GM21515 (cell line): ENCODE data around the gene RGL3.
"Not testable (repeated sequence)": the region's sequence is repeated elsewhere in the genome, so short reads cannot be mapped to it uniquely, and the experiment has no call there.

ENCODE experiments used
- ATAC-seq: cut with Tn5 transposase; IDR thresholded peaks from one replicate; pipeline ENCODE4 v1.9.1; 2021; ENCODE audit not compliant: unreplicated experiment

RGL3 gene

DNA sequence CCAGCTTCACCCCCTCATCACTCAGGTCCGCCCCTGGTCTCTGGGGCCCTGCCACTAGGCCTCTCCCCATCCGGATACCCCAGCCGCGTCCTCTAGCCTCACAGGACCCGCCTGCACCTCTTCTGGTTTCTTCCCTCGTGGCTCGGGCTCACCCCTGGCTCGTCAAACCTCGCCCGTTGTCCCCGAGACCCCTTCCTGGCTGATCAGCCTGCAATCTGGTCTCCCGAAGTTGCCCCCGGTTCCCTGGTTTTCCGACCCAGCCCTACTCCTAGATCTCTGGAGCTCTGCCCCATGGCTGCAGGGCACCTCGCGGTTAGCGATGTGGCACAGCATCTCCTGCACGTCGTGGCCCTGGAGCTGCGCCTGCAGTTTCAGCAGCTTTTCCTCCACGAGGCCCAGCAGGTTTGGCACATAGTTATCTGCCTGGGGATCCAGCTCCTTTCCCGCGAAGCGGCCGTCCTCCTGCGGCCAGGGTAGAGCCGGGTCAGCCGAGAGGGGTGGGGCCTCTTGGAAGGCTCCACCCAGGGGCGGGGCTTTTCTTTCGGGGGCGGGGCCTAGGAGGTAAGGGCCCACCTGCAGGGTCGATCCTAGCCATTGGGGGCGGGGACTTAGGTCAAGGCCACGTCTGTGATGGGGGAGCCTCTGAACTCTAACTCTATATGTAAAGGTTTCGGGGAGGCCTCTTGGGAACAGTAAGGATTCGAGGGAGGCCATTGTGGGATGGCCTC is 2.4 kb upstream of the RGL3 start:
- ATAC-seq: no peak

DNA sequence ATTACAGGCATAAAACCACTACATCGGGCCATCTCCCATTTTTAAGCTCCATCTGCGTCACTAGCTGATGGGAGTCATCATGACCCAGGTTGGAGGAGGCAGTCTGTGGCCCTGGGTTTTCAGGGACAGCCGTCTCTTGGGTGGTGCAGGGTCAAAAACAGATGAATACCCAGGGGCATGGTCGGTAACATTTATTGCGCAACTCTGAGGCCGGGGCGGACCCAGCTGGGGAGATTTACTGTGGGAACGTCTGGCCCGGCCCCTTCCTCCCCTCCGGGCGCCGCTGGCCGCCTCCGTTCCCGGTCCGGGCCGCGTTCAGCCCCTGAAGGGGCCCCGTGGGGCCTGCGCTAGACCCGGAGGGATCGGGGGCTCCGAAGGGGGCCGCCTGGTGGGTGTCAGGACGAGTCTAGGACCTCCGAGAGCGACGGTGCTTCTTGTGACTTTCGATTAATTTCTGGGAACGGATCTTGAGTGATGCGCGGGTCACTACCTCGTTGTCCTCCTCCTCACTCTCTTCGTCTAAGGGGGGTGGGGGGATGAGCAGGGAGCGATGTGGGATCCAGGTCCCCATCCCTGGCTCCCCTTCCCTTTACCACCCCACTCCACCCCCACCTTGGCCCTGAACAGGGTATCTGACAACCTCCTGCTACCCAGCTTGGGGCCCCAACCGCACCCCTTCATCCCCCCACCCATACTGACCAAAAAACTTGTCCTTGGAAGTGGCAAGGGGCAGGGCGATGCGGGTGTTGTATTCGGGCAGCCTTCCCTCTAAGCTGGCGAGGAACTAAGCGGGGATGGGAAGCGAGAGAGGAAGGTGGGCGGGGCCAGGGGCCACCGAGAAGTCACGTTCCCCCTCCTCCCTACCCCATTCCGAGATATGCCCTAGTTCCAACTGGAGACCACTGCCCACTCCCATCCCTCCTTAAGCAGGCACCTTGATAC is 1.6 kb upstream of the RGL3 start:
- ATAC-seq: no peak

DNA sequence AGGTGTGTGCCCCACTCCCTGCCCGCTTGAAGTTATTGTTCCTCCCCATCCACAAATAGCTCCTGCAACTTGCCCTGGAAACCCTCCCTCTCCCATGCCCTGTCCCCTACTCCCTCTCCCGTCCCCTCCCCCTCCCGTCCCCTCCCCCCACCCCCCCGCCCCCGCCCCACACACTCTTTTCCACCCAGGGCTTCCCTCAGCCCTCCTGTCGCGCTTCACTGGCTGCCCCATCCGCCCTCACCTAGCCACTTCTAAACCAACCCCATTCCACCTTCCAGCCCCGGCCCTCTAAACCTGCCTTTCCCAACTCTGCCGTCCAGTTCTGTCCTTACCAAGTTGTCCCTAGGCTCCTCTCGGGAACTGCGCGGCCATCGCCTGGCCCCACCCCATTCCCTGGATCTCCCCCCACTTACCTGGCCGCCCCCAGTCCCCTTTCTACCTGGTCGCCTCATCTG is 993 bp downstream of the RGL3 start:
- no peak for ATAC-seq

DNA sequence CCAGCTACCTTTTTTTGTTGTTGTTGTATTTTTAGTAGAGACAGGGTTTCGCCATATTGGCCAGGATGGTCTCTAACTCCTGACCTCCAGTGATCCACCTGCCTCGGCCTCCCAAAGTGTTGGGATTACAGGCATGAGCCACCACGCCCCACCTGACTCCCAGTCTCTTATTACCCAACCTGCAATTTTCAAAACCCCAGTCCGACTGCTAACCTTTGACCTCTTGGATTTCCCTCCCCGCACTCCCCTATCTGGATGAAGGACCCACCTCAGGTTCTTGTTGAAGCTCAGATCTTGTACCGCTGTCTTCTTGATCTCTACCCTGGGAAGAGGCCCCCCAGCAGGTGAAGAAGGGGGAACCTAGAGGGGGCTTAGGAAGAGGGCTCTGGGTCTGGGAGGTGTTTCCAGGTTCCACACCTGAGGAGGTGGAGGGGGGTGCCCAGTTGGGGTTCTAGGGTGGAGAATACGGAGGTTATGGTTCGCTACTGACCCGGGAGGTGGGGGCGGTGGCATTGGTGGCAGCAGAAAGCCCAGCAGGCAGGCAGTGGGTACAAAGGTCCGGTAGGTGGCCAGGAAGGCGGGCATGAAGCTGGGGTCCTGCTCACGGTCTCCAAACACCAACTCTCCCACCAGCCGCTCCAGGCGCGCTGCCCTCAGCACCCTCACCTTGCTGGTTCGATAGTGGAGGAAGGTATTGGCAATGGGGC is 2.6 kb downstream of the RGL3 start:
- ATAC-seq: no peak

DNA sequence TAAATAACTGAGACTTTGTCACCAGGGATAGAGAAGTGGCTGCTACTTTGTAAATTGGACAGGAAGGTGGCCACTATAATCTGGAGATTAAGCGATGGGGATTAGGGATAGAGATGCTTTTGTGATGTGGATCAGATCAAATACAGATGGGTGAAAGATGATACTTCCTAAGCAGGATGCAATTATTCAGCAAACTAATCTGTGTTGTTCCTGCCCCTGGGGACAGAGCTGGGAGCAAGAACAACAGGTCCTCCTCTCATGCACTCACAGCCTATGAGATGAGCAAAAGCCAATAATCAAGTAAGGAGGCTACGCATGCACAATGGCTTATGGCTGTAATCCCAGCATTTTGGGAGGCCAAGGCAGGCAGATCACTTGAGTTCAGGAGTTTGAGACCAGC is 4.6 kb downstream of the RGL3 start:
- ATAC-seq: no peak

DNA sequence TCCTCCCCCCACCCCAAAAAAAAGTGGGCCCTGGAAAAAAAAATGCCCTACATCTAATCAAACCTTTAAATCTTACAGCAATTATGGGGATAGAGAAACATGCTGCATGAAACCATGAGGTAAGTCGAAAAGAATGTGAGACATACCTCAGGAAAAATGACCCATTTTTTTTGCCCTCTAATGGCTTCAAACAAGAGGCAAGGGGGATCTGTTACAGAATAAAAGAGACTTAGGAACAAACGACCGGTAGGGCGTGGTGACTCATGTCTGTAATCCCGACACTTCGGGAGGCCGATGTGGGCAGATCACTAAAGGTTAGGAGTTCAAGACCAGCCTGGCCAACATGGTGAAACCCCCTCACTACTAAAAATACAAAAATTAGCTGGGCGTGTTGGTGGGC is 8.4 kb downstream of the RGL3 start:
- ATAC-seq: no peak

DNA sequence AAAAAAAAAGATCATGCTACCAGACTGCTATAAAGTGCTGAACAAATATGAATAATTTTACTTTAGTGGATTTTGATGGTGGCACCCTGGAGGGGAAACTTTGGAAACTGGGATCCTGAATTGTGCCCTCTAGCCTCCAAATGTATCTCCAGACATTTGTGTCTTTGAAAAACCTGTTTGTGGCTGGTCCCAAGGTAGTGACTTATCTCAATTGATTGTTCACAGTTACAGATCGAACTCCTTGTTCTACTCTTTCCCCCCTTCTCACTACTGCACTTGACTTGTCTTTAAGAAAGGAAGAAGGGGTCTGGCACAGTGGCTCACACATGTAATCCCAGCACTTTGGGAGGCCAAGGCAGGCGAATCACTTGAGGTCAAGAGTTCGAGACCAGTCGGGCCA is 10.5 kb downstream of the RGL3 start:
- ATAC-seq: no peak

DNA sequence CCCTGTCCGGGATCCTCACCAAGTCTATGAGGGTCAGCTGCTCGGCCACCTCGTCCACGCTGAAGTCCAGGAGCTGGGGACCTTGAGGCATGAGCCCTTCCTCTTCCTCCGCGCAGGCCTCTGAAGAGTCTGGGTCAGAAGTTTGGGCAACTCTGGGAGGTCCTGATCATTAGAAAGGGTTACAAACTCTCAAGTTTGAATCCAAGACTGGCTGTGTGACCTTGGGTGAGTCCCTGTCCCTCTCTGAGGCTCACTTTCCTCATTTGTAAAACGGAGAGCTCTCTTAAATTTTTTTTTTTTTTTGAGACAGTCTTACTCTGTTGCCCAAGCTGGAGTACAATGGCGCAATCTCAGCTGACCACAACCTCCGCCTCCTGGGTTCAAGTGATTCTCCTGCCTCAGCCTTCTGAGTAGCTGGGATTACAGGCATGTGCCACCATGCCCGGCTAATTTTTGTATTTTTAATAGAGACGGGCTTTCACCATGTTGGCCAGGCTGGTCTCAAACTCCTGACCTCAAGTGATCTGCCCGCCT is 12.3 kb downstream of the RGL3 start:
- ATAC-seq: not testable (repeated sequence)

DNA sequence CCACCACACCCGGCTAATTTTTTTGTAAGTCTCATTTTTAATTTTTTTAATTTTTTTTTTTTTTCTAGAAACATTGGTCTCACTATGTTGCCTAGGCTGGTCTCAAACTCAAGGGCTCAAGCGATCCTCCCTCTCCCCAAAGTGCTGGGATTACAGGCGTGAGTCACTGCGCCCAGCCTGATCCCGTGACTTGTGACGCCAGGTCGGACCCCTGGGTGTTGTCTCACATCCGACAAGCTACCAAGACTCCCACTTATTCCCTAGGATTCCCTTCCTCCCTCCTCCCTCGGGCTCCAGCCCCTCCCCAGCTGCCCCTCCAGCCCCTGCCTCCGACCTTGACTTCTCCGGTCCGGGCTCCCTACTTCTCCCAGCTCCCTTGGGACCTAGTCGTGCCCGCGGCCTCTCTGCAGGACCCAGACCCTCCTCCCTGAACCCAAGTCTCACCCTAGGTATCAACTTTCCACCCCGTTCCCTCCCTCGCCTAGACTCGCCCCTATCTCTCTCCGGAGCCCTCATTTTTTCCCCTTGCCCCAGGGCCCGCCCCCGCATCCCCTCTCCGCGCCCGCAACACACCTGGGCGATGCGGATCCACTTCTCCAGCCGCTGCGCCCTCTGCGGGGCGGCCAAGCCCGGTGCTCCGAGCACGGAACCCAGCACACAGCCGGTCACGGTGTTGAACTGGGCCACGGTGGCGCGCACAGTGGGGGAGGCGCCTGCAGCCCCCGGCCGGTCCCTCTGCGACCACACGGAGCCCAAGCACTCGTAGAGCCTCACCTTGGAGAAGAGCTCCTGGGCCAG is 13.1 kb downstream of the RGL3 start:
- no peak for ATAC-seq

DNA sequence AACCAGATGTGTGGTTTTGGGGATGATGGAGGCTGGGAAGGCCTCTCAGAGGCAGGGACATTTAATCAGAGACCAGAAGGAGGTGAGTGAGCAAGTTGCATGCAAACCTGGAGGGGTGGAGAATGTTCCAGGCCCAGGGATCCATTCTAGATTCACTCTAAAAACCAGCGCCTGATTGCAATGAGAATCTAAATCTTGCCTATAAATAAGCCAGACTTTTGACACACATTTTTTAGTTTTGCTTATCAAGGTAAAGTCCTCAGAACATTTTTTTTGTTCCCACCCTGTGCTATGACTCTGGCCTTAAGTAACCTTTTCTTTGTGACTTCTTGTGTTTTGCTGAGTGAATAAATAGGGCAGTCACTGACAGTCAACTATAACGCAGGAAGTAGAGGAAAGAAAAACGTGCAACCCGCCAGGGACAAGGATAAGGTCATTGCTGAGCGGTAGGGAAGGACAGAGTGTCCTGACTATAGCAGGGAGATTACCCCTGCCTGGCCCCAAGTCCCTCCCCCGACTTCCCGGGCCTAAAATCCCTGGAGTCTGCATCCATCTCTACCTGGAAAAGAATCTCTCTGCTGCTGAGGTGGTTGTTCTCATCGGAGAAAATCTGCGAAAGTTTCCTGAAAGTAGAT is 14.4 kb downstream of the RGL3 start:
- no peak for ATAC-seq

DNA sequence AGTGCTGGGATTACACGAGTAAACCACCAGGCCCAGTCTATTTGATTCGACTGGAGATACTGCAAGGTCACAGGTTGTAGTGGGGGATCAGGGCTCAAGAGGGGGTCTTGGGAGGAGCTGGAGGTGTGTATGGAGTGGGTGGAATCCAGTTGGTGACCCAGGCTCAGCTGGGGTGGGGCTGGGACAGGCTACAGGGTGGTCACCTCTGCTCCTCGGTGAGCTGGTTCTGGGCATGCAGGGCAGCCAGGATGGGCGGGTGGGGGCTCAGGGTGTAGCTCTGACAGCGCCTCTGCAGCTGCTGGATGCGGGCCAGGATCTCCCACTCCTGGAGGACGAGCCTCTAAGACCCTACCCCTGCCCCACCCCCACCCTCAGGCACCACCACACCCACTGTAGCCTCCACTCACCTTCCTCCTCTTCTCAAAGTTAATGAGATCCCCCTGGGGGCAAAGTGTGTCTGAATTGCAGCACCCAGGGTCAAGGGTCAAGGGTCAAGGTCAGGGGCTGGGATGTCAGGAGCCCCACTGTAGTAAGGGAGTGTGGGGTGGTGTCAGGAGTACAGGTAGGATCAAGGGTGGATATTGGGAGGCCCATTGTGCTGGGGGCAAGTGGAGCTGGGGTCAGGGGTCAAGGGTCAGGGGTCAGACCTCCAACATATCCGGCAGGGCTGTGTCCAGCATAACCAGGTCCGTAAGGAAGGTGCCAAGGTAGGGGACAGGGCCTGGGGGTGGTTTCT is 17.1 kb downstream of the RGL3 start:
- no peak for ATAC-seq

DNA sequence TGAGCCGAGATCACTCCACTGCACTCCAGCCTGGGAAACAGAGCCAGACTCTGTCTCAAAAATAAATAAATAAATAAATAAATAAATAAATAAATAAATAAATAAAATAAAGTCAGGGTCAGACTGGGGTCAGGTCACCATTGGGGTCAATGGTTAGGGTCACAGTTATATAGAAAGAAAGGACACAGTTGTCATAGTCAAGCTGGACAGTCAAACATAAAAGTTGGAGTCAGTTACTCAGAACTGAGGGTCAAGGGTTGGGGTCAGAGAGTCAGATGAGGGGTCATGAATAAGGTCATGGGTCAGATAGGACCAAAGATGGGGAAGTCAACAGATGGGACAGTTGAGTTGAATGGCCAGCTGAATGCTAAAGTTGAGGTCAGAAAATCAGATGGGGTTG is 18.3 kb downstream of the RGL3 start:
- ATAC-seq: no peak

DNA sequence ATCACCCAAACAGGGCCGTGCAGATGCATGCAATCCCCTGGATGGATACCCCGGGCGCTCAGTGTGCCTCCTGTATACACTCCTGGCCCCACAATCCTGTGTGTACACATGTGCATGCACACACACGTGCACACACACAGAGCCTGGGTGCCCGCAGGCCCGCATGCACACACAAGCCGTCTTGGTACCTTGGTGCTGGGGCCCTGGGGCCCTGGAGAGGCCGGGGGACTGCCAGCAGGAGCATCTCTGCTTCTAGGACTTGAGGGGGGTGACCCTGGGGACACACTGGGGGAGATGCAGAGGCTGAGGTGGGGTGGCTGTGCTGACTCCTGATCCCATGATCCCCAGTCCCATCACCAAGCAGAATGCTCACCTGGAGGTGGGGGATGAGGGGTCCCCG is 19.4 kb downstream of the RGL3 start:
- no peak for ATAC-seq

DNA sequence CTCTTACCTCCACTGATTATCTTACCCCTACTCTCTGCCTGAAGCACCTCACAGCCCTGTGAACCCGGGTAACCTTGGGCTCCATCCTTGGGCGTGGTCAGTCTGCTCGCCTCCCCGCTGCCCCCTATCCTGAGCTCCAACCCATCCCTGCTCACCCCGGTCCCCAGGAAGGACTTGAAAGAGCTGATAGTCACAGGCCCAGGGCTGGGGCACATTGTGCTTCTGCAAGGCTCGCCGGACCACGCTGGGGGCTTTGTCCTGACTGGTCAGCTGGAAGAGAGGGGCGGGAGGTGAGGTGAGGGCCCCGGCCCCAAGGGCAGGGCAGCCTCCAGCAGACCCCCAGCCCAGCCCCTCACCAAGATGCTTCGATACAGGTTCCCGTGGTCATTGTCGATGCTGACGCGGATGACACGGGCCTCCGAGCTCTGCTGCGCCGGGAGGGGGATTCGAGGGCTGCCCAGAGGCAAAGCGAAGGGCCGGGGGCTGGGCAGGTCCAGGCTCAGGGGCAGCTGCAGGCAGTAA is 22.0 kb downstream of the RGL3 start:
- ATAC-seq: no peak

DNA sequence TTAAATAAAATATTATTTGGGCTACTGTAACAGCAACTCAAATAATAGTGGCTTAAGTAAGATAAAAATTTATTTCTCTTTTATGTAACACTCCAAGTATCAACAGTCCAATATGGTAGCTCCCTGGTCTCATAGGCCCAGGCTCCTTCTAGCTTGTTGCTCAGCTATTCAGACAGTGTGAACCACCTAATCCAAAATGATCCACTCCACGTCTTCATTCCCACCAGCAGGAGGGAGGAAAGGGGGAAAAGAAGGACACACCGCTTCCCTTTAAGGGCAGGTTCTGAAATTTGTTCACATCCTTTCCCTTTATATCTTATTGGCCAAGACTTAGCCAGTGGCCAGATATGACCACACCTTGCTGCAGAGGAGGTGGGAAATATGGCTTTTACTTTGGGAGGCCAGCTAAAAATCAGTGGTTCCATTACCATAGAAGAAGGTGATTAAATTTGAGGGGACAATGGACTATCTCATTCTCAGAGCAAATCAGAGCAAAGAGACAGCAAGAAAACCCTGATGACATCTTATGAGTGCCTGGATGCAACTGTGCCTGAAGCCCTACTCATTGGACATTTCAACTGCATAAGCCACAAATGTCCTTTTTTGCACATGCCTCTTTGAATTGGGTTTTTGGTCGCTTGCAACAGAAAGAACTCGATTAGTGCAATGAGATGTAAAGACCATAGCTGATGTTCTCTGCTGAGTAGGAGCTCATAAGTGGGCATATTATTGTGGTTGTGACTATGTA is 28.0 kb downstream of the RGL3 start:
- no peak for ATAC-seq

DNA sequence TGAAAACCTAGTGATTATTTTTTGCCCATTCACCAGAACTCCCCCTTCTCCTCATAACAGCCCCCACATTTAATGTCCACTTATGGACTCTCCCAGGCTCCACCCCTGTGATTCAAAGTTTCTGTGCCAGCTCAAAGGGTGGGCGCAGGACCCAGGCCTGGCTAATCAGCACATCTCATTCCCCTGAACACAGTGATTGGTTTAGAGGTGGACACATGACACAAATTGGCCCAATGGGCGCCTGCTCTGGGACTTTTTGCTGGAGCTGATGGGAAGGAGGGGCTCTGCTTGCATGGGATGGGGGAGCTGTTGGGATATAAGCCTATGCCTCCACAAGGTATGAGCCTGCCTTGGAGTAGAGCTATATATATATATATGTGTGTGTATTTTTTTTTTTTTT is 28.8 kb downstream of the RGL3 start:
- ATAC-seq: no peak

DNA sequence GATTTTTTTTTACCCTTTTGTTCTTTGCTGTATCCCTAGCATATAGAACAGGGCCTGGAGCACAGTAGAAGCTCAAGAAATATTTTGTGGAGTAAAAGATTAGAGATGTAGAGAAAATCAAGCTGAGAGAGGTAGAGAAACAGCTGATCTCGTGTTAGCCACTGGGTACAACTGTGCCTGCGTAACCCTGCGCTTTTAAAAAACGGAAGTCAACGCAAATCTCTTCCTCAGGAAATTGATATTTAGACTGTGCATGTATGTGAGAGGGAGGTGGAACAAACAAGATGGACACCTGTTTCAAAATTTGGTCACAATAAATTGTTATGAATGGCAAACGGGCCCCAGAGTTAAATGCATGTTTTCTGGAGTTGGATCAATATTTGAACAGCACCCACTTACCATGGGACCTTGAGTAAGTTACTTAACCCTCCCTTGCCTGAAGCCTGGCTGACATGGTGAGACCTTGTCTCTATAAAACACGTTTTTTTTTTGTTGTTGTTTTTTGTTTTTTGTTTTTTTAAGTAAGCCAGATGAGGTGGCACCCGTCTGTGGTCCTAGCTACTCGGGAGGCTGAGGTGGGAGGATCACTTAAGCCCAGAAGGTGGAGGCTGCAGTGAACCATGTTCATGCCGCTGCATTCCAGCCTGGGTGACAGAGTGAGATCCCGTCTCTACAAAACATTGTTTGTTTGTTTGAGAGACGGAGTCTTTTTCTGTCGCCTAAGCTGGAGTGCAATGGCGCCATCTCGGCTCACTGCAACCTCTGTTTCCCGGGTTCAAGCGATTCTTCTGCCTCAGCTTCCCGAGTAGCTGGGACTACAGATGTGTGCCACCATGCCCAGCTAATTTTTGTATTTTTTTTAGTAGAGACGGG is 31.7 kb downstream of the RGL3 start:
- no peak for ATAC-seq

DNA sequence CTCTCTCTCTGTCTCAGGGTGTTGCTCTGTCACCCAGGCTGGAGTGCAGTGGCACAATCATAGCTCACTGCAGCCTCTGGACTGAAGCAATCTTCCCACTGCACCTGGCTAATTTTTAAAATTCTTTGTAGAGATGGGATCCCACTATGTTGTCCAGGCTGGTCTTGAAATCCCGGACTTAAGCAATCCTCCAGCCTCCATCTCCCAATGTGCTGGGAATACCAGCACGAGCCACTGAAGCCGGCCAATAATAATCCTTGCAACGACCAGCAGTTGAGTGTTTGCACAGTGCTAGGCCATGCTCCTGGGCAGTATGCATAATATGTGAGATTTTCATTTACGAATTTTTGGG is 34.4 kb downstream of the RGL3 start:
- no peak for ATAC-seq
